Anterior cingulate cortex (tissue), 58 donors: ENCODE data around the gene GREB1L.
"Not testable (repeated sequence)": the region's sequence is repeated elsewhere in the genome, so short reads cannot be mapped to it uniquely, and the experiment has no call there.

Experiments used
- DNase-seq, 58 donors: peaks; one replicate each; lab custom pipeline; 2025; lab: John Stamatoyannopoulos, UW

GREB1L gene

DNA sequence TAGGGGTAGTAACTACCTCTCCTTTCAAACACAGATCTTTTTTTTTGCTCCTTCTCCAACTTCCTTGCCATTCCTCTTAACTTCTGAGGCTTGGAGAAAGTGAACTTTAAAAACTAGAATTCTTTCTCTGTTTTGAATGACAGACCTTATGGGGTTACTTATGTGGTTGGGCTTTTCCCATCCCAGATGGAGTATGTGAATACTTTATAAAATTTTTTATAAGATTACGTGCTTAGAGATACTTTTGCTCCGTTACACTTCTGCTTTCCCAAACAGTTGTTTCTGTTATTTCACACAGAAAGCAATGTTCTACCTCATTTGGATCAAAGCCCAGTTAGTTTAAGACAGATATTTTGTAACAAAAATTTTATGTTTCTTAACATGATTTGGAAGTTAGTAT is 20.2 kb downstream of the GREB1L start:
- no peak for DNase-seq

DNA sequence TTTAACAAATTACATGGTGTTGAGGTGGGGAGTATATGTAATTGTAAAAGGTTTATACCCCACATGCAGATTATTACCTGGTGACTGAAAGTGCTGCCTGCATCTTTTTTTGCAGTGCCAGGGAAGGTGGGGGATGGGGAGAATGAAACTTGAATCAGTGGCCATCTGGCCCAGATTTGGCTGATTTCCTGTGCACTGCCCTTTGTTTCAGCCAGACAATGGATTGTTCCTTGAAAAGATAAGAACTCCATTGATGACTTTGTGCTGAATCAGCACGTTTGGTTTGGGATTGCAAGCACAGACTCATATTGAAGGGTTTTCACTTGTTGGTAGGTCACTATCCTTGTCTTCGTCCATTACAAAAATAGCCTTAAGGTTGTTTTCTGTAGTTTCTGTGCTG is 20.9 kb downstream of the GREB1L start:
- DNase-seq = peak in 26 of 58 donors; percentile 9 to 78 (median 40)

DNA sequence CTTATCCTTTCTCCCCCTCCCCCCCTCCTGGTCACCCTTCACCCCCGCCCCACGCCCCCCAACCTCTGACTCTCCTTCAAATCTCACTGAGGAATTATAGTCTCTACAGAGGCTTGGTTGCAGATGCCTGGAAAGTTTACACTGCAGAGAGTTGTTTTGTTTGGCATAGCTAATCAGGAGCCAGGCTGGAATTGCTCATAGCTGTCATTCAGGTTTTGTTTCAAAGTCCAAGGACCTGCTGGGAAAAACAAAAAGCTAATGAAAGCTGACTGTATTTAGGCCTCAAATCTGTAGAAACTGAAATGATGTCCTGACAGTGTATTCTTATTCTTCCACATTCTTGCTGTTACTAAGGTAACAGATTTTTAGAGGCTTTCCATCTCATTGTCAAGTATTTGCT is 22.6 kb downstream of the GREB1L start:
- DNase-seq = no peak

DNA sequence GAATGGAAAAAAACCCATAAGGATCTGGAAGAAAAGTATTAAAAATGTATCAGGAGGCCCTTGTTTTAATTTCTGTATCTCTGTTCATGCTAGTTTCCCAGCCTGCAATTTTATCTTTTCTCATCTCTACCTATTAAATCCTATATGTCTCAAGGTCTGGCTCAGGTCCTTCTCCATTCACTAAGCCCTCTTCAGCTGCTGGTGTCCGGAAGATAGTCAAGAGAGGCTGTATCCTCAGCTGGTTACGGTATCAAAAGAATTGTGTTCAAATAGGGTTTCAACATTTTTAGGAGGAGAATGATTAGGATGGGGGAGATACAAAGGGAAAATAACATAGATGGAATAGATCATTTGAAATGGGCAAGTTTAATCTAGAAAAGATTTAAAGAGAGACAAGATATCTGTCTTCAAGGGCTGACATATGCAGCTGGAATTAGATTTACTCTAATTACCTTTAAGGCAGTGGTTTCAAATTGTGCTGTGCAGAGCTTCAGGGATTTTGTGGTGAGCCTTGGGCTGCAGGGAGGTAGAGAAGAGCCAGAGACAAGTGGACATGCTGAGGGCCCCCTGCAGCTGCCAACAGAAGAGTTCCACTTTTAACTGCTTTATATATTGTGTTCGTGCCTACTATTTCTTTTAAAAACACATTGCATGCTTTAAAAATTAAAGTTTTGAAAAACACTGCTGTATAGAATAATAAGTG is 24.1 kb downstream of the GREB1L start:
- DNase-seq = no peak

DNA sequence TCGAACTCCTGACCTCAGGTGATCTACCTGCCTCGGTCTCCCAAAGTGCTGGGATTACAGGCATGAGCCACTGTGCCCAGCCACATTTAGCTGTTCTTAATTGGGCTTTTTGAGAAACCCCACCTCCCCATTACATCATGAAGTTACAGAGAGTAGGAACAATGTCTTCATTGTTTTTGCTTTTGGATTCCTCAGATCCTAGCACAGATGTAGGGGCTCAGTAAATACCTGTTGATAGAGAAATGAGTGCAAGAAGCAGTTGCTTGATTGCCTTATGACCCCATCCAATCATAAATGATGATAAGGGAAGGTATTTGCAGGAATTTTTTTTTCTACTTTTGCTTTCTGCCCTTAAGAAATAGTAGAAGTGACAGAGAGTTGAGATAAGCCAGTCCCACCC is 25.4 kb downstream of the GREB1L start:
- DNase-seq = no peak

DNA sequence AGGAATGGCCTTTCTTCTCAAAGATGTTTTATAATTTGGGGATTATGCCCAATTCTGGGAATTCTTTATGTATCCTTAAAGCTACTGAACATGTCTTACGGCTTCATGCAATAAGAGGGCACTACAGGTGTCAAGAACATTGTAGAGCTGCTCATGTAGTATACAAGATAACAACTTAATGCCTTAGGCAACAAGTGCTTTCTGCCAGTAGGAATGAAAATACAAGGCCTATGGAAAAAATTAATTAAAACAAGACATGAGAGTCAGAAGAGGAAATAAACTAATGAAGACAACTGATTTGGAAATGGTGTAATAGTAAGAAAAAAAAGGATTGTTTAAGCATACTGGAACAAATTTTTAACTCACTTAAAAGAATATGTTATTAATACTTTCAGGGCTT is 27.3 kb downstream of the GREB1L start:
- DNase-seq = no peak

DNA sequence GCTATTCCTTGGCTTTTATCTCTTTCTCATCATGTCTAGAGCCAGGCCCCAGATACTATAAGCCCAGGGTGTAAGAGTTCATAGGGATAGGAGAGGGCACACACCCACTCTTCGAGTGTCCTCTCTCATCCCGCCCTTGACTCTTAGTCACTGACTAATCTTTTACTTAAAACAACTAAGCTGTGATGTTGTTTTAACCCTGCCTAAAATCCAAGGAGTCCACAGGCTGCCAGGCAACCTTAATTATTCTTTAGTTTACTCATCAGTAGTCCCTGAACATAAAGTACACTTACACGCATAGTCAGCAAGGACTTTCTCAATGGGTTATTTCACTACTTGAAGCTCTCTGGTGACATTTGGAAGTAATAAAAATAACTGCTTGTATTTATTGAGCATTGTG is 28.4 kb downstream of the GREB1L start:
- DNase-seq = no peak

DNA sequence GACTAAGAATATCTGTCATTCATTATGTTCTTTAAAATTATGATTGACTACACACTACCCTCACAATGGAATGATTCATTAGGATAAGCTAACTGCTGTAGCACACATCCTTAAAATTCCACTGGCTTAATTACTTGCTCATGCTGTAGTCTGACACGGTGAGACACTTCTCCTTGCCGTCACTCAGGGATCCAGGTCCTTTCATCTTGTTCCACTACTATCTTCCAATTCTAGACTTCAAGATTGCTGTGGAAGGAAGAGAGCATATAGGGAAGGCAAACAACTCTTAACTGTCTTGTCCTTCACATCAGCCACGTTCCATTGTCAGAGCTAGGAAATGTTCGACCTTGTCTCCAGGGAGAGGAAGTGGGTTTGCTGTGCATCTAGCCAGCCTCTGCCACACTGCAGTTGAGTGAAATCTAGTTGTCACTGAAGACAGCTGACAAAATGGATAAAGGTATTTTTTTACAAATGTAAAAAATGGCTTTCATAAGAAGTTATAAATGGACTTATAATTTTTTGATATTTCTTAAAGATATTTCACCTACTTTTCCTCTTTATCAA is 30.1 kb downstream of the GREB1L start:
- no peak for DNase-seq

DNA sequence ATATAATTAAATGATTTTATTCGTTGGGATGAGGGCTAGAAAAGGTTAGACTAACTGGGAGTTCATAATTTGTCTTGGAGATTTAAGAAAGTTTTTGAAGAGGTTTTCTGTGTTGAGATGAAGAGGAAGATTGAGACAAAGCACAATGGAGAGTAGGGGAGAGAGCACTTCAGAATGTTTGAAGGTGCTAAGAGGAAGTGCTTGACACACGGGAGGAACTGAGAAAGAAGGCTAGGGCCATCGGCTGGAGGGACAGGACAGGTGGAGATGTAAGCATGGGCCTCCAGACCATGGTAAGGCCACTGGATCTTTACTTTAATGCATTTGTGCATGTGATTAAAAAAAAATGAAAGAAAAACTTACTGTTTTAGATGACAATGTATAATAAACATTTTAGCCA is 31.5 kb downstream of the GREB1L start:
- DNase-seq = no peak

DNA sequence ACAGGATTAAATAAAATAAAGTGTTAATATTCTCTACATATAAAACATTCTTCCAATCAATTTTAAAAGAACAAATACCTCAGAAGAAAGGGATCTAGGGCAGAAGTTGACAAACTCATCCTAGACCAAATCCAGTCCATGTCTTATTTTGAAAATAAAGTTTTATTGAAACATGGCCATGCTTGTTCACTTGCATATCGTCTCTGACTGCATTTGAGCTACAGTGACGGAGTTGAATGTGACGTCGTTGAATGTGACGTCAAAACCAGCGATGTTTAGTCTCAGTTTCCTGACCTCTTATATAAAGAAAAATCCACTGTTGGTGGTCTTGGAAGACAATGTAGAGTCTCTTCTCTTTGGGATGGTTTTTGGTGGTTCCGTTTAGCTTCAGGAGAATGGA is 33.6 kb downstream of the GREB1L start:
- no peak for DNase-seq

DNA sequence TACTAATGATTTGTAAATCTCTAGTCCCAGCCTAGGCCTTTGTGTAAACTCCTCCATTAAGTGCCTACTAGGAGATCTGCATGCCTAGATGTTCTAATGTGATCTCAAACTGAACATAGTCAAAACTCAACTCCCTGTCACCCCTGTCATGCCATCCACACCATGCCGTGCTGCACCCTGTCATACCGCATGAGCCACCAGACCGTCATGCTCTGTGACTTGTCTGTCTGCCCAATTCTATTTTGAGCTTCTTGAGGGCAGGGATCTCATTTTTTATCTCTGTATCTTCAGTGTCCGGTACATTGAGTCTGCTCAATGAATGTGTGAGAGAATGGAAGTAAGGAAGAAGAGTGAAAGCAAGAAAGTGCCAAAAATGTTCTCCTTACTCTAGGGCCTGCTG is 35.5 kb downstream of the GREB1L start:
- no peak for DNase-seq

DNA sequence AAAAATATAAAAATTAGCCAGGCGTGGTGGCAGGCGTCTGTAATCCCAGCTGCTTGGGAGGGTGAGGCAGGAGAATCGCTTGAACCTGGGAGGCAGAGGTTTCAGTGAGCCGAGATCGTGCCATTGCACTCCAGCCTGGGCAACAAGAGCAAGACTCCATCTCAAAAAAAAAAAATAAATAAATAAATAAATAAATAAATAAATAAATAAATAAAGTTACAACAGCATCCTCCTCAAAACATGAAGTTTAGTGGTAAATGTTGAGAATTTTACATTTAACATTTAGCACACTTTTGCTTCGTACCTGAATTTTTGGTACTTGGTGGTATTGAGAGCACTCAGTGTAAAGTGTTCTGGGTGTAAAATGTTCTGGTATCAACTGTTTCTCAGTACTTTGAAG is 36.2 kb downstream of the GREB1L start:
- not testable (repeated sequence) for DNase-seq

DNA sequence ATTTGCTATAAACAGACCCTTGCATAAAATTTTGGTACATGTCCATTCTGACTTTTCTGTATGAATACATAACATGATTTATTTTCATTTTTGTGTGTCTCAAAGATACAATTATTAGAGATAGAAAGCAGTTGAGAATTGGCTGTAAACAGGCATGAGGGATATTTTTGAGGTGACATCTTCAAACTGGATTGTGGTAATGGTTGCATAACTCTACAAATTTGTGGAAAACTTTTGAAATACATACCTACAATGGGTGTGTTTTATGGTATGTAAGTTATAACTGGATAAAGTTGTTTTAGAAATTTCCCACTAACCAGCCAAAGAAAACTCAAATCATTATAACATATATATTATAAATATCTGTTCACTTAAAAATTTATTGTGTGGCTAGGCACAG is 39.6 kb downstream of the GREB1L start:
- DNase-seq = no peak

DNA sequence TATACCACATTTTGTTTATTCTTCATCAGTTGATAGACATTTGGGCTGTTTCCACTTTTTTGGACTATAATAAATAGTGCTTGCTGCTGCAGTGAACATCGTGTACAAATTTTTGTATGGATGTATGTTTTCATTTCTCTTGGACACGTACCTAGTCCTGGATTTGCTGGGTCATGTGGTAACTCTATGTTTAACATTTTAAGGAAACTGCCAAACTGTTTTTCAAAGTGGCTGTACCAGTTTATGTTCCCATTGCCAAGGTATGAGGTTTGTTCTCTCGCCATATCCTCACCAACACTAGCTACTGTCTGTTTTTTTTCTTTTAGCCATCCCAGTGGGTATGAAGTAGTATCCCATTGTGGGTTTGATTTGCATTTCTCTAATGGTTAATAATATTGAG is 42.5 kb downstream of the GREB1L start:
- no peak for DNase-seq

DNA sequence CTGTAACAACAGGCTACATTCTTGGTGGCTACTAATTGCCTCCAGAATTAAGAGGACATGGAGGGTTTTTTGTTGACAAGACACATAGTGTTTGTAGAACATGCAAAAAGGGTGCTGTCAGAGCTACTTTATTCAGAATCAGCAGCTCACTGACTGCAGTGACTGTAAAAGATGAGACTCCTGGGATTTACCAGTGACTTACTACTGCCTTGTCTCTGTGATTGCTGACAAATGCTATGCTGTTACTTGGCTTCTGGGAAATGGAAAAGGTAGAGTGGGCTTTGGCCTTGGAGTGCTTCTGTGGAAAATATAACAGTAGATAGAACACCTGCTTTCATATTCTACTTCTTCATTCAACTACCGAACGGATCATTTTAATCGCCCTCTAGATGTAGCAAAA is 47.8 kb downstream of the GREB1L start:
- no peak for DNase-seq

DNA sequence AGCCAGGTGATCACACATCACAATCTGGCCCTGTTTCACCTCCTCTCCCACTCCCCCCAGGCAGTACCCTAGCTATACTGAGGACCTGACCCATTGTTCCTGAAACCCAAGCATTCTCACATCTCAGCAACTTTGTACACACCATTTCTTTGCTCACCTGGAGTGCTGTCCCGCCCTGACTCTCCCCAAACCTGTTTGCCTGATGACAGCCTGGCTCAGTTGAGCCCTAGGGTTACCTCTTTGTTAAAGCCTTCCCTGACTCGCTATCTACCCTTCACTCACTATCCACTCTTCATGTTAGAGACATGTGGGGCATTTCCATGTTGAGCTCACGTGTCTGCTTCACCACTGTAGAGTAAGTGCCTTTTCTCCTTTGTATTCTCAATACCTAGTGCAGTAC is 49.1 kb downstream of the GREB1L start:
- DNase-seq = no peak

DNA sequence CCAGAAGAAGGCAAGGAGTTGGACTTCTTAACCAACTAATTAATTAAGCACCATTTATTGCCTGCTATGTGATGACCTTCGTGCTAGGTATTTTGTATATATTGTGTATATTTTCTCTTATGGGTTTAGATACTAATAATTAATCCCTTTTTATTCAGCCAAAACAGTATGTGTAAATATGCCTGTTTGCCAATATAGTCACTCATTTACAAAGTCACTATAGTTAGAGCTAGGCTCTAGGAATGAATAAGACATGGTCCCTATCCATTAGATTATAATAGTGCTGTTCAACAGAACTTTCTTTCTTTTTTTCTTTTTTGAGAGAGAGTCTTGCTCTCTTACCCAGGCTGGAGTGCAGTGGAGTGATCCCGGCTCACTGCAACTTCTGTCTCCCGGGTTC is 51.4 kb downstream of the GREB1L start:
- no peak for DNase-seq

DNA sequence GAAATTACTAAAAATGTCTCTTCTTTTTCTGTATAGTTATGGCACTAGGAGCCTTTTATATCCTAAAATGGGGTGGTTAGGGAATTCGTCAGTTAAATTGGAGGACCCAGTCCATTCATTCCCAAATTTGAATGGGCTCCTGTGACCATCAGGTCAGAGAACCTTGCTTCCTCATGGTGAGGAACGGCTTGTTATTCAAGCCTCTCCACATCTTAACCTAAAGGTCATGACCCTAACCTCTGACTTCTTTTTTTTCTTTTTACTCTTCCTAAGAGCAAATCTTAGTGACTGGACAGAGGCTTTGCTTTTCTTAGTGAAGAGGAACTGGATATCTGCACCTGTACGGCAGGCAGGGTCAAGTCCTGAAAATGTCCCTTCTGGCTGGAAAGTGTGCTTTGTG is 53.1 kb downstream of the GREB1L start:
- no peak for DNase-seq

DNA sequence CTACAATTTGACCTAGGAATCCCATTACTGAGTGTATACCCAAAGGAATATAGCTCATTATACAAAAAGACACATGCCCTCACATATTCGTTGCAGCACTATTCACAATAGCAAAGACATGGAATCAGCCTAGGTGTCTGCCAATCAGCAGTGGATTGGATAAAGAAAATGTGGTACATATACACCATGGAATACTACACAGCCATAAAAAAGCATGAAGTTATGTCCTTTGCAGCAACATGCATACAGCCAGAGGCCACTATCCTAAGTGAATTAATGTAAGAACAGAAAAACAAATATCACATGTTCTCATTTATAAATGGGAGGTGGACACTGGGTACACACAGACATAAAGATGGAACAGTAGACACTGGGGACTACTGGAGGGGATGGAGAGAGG is 54.0 kb downstream of the GREB1L start:
- DNase-seq = no peak

DNA sequence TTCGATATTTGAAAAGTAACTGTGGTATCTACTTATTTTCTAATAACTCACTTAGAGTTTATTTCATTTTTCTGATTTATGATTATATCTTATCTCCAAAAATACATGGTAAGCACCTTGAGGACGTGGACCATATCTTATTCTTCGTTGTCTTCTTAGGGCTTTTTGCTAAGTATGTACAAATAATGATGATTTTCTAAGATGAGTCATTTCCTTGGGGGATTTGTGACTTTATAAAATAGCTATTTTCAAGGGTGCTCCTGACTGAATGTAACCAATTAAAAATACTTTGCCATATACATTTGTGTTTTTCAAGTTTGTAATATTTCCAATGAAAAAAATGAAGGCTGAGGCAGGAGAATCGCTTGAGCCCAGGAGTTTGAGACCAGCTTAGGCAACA is 56.3 kb downstream of the GREB1L start:
- DNase-seq = no peak

DNA sequence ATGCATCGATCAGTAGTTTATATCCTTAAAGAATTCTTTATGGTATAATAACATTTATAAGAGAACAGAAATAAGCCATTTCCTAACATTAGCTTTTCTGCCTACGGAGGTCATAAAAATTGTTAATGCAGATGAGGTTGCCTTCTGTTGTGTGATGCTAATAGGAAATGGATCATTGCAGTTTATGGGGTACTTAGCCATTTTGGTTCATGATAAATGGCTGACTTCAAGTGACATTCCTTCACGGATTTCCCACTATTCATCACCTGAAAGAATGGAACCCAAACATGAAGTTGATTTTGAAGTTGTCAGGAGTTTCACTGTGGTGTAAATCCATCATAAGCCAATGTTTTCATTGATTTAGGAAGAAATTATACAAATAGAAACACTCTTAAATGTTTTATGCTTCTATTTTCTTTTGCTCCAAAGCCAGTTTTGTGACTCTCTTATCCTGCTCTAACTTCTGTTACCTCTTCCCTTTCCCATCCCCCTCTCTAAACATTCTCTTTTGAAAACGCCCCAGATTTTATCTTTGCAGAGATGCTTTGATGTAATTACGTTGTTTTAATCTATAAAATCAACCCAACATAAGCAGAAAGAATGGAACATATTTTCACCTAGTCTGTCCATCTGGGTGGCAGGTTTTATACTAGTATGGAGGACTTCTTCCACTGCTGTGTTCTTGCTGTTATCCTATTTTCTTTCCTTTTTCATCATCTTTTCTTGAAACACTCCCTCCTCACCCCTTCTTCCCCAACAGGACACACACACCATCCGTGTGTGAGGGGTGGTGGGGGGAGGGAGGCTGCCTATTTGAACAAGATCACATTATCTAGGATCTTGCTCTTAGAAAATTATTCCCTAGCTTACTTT is 58.2 kb downstream of the GREB1L start:
- DNase-seq = no peak

DNA sequence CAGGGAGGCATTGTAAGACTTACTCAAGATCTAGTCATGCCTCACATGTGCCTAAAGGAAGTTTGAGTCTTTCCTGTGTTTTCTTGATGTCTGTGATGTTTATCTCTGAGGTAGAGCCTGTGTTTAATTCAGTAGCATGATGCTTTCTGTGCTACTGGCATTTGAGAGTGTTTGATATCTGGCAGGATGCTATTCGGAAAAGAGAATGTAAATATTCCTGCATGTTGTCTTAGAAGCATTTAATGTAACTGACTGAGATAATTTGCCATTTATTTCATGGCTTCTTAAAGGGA is 58.8 kb downstream of the GREB1L start:
- no peak for DNase-seq
